IPS-11a (cell line): ENCODE data around the gene TMEM151B.

Experiments used
- H3K4me3 ChIP-seq: one replicate; pipeline ENCODE4 v1.5.1; 2013; ENCODE audit warnings: low read depth, low read length, control low read depth

TMEM151B gene

DNA sequence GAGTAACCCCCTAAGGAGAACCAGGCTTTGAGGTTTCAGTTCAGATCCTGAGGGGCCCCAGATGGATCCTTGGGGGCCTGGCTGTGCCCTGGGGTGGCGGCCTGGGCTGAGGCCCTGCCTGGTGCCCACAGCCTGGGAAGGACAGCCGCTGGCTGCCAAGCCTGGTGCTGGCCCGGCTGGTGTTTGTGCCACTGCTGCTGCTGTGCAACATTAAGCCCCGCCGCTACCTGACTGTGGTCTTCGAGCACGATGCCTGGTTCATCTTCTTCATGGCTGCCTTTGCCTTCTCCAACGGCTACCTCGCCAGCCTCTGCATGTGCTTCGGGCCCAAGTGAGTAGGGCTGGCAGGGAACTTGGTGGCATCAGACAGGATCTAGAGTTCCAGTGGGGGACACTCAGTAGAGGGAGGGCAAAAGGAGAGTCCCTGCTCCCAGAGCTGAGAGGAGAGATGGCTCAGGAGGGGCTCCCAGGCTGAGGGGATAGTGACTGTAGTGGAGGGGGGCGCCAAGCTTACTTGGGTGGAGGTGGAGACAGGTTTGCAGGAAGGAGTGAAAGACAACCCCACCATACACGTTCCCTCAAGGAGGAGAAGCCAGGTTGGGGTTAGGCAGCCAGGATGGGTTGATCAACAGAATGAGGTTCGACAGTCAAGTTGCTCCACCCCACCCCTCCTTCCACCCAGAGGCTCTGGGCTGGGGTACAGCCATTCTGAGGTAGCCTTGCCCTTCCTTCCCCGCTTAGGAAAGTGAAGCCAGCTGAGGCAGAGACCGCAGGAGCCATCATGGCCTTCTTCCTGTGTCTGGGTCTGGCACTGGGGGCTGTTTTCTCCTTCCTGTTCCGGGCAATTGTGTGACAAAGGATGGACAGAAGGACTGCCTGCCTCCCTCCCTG is 37.3 kb upstream of the TMEM151B start:
- no peak overlapping the region for H3K4me3 ChIP-seq

DNA sequence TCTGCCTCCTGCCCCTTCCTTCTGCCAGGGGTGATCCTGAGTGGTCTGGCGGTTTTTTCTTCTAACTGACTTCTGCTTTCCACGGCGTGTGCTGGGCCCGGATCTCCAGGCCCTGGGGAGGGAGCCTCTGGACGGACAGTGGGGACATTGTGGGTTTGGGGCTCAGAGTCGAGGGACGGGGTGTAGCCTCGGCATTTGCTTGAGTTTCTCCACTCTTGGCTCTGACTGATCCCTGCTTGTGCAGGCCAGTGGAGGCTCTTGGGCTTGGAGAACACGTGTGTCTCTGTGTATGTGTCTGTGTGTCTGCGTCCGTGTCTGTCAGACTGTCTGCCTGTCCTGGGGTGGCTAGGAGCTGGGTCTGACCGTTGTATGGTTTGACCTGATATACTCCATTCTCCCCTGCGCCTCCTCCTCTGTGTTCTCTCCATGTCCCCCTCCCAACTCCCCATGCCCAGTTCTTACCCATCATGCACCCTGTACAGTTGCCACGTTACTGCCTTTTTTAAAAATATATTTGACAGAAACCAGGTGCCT is 36.6 kb upstream of the TMEM151B start:
- no peak overlapping the region for H3K4me3 ChIP-seq

DNA sequence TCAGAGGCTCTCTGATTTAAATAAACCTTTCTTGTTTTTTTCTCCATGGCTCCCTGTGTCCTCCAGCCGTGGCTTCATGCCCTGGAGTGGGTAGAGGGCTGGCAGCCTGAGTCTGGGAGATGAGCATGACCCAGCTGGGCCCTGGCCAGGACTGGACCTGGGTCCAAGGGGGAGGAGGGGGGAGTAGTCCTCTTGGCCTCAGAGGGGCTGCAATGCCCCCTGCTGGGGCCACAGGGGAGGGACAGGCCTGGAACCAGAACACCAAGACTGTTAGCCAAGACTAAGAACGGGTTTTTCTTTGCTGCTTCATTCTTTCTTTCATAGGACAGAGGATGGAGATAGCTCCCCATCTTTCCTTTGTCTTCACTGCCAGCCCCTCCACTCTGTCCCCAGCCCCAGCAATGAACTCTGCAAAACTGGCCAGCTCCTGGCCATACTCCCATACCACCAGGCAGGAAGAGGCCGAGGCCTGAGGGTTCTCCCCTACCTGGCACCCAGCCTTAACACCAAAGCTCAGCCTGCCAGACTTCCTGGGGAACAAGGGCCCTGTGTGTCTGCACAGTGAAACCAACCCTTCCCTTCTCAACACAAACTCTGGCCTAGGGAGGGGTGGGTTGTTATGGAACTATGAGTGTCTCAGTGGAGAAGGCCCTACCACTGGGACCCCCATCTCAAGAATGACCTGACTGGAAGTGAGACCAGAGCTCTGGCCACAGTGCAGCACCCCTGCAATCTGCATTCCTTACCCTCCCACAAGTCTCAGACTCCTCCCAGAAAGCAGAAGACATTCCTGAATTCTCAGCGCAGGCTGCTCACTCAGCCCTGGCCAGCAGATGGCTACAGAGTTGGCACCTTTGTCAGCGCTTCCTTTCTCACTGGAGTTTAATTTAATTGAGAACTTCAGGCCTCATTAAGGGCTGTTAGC is 35.9 kb upstream of the TMEM151B start:
- no peak overlapping the region for H3K4me3 ChIP-seq

DNA sequence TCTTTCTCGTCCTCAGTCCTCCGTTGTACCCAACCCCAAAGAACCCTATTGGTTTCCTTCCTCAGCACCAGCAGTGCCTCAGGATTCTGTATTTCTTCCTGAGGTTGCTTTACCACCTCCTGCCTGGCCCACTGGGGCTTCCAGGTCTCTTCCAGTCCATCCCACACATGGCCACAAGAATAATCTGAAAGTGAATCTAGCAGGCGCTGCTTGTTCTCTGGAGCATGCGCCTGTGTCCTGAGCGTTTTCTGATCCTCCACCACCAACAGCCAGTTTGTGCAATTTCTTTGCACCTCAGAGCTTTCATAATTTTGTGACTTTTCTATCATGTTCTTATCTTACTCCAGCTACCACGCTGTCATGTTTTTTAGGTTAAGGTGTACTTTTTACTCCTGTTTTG is 35.0 kb upstream of the TMEM151B start:
- no peak overlapping the region for H3K4me3 ChIP-seq

DNA sequence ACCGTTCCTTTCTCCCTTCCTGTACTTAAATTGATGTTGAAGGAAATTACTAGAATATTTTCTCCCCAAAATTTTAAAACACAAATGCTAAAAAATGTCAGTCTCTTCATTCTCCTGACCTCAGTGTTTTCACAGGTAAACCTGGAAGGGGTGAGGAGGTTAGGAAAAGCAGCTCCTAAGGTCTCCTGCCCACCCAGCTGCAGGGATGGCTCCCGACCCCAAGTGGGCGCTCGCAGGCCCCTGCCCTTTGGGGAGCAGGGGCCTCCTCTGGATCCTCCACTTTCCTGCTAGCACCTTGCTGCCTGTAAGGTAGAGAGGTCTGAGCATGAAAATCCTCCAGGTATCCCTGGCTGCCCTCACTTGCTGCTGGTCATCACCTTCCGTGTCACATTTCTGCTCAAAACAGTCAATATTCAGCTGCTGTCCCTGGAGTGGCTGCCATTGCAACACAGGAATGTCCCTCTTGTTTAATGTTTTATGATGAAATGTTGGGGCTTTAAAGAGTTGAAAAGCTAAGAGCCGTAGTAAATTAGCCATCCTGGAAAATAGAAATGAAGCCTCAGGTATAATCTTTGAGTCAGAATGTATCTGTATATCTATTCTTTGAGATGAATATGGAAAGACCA is 34.2 kb upstream of the TMEM151B start:
- H3K4me3 ChIP-seq, result no peak overlapping the region

DNA sequence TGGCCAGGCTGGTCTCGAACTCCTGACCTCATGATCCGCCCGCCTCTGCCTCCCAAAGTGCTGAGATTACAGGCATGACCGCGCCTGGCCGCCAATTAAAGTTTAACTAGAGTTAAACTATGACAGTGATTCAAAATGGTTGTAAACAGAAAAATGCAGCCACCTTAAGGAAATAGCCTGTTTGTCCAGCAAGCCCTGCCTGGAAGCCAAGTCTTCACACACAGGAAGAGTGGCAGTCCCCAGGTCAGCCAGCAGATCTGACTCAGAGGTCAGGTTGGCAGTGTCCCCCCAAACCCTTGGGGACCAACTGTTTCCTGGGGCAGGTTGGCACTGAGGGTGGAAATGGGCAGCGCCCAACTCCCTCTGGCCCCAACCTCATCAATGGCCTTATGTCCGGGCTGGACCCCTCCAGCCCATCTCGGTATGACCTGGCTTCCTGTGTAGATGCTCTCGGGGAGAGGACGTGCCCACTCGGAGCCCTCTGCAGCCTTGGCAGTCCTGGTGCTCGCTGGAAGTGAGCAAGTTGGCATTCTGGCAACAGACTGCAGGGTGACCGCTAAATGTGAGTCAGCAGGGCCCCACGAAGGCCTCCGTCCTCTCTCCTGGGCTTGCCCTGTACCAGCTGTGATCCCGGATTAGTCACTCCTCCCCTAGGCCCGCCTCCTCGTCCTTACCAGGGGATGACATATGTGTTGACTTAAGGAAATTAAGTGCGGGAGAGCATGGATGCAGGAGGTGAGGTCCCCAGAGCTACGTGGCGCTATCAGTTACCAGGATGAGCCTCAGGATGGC is 33.0 kb upstream of the TMEM151B start:
- H3K4me3 ChIP-seq, result peak overlapping the region; percentile 37

DNA sequence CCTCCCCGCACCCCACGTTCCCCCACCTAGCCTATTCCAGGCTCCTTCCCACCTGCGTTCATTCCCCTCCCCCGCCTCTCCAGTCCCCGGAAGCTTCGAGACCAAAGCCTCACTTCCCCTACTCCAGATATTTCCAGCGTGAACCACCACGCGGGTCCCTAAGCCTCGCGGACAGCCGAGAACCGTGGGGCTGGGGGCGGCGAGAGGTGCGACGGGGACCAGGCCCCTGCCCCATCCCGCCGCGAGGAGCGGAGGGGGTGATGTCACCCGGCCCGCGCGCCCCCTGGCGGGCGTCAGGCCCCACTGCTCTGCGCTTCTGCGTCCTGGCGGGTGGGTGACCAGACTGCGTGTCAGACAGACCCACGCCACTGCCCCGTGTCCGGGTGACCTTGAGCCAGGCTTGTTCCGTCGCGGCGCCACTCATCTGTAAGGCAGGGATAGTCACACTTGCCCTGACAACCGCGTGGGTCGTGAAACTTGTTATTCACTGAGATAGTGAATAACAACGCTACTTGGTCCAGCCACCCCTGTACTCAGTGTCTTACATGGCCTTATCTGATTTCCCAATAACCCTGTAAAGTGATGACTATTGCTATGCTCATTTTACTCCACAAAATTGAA is 32.3 kb upstream of the TMEM151B start:
- peak overlapping the region; percentile 37 for H3K4me3 ChIP-seq

DNA sequence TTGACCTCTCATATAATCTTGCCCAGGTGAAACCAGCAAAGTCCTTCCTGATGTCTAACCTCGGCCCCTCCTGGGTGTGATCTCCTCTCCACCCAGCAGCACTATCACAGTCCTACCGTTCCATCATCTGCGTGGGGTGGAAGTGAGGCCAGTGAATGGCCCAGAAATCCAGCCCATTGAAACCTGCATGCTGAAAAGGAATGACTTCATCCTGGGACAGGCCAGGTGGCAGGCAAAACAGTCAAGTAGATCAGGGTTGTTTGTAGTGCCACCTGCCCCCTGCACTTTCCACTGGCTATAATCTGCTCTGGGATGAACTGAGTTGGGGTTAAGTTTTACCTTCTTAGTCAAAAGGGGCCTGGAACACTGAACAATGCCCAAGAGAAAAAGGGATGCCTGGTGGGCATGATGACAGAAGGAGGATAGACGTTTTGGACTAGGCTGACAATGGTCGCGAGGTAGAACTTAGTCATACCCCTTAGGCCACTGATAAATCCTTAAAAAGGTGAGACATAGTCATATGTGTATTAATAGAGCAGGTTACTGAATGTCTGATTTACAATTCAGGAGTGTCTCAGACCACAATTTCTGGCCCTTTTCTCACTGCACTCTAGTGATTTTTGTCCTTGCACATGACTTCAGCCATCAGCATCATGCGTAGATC is 31.4 kb upstream of the TMEM151B start:
- H3K4me3 ChIP-seq, result no peak overlapping the region

DNA sequence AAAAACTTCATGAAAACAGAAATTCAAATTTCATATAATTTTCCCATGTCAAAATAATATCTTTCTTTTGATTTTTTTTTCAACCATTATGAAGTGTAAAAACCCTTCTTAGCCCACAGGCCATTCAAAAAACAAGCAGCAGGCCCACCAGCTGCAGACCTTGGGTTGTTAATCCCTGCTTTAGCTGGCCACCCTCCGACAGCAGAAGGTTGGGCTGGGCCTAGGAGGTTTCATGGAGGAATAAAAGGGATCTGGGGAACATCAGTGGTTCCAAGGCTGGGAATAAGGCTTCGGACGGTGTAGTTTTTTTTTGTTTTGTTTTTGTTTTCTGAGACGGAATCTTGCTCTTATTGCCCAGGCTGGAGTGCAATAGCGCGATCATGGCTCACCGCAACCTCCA is 26.9 kb upstream of the TMEM151B start:
- H3K4me3 ChIP-seq, result no peak overlapping the region

DNA sequence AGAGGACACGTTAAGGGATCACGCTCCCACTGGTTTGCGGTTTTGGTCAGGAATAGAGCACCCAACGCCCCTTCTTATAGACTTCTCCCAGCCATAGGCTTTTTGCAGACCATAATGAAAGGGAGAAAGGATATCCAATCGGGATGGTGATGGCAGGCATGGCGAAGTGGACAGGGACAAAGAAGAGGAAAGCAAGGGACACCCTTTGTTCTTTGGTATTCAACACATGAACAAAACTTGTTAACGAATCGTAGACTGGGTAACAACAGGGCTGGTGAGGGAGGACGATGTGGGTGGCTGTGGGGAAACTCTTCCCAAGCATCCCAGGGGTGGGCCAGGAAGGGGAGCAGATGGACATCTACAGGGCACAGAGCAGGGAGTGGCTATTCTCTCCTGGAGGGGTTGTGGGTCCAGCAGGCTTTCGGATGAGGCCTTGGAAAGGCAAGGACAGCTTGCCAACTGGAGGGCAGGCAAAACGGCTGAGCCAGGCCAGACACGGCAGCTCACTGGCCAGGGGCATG is 24.8 kb upstream of the TMEM151B start:
- H3K4me3 ChIP-seq, result peak overlapping the region; percentile 53

DNA sequence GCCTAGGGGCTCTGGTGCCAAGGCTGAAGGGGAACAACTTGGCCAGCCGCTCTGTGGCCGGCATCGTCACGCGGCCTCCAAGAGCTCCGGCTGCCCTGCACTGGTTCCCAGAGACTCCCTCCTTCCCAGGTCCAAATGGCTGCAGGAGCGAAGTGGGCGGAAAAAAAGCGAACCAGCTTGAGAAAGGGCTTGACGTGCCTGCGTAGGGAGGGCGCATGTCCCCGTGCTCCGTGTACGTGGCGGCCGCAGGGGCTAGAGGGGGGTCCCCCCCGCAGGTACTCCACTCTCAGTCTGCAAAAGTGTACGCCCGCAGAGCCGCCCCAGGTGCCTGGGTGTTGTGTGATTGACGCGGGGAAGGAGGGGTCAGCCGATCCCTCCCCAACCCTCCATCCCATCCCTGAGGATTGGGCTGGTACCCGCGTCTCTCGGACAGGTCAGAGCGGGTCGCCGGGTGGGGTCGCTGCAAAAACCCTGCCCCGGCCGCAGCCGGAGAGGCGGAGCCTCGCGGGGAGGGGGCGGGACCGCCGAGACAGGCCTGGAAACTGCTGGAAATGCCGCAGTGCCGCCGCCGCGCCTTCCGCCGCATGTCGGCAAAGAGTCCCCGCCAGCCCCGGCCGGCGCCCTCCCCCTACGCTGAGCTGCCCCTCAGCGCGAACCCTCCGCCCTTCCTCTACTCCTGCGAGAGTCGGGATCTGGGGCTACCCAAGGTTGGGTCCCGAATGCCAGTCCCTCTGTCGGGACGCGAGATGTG is 24.2 kb upstream of the TMEM151B start:
- peak overlapping the region; percentile 99 for H3K4me3 ChIP-seq

DNA sequence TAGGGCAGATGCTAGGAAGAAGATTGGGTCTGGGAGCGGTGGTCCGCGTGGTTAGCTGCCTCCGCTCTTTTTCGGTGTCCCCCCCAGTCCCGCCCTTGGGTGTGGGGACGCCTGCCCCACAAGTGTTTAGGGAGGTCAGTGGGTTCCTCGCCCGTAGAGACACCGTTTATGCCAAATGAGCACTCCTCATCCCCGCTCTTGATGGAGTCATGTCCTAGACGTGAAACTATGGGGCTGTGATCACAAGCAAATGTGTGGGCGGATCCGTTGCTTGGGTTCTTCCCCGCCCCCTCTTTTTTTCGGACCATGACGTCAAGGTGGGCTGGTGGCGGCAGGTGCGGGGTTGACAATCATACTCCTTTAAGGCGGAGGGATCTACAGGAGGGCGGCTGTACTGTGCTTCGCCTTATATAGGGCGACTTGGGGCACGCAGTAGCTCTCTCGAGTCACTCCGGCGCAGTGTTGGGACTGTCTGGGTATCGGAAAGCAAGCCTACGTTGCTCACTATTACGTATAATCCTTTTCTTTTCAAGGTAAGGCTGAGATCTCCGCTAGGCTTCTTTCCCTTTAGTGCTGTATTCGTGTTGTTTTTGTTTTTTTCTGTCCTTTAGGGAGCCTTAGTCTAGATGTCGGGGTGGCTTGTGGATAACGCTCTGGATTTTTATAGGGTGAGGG is 23.4 kb upstream of the TMEM151B start, which contains the start of gene HSP90AB1:
Gene HSP90AB1, plus strand, starts transcription at position 439 of the 675 bp plus-strand sequence. CDS start 1,529 bp downstream, outside the sequence.
- H3K4me3 ChIP-seq, result peak within 1 kb of the TSS; percentile 99

DNA sequence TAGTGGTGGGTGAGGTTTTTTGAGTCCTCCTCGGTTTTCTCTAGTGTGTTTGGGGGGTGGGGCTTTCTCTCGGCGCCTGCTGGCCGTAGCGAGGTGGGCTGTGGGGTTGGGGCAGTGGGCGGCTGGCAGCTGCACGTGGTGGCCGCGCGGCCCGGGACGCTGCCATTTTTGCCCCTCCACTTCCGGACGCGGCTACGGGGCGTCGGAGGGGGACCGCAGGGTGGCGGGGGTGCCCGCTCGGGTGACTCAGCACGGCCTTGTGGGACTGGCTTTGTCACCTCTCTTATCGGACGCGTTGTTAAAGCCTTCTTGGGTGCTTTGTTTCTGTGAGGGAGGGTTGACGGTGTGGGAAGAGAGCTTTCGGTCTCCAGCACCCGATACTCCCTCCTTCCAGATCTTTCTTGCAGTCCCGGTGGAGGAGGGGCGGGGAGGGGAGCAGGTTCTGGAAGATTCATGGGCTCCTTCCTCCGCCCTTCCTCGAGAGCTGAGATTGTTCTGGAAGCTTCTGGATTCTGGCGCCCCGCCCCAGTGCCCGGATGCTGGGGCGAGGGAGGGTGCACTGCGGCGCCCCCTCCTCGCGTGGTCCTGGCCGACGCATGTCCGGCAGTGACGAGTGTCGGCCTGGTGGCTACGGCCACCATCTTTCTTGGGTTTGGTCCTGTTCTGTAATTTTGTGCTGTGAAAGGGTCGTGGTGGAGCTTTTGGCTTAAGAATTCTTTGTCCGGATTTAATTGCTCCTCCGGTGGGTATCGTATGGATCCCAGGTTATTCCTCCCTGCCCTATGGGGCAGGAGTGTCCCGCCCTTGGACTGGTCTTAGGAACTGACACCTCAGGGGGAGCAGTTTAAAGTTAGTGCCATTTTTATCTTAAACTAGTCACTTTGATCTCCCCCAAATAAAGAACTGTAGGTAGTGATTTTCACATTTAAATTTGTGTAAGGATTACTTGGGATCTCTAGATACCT is 22.6 kb upstream of the TMEM151B start:
- H3K4me3 ChIP-seq, result peak overlapping the region; percentile 99

DNA sequence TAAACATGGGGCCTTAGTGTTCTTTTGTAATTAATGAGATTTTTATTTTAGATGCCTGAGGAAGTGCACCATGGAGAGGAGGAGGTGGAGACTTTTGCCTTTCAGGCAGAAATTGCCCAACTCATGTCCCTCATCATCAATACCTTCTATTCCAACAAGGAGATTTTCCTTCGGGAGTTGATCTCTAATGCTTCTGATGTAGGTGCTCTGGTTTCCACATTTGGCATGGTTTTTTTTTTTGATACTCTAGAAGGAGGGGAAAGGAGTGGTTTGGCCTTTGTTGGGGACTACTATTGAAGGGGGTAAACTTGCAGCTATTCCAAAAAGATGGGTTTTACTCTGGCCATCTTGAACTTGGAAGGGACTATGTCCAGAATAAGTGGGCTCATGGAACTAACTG is 21.7 kb upstream of the TMEM151B start:
- H3K4me3 ChIP-seq, result peak overlapping the region; percentile 99

DNA sequence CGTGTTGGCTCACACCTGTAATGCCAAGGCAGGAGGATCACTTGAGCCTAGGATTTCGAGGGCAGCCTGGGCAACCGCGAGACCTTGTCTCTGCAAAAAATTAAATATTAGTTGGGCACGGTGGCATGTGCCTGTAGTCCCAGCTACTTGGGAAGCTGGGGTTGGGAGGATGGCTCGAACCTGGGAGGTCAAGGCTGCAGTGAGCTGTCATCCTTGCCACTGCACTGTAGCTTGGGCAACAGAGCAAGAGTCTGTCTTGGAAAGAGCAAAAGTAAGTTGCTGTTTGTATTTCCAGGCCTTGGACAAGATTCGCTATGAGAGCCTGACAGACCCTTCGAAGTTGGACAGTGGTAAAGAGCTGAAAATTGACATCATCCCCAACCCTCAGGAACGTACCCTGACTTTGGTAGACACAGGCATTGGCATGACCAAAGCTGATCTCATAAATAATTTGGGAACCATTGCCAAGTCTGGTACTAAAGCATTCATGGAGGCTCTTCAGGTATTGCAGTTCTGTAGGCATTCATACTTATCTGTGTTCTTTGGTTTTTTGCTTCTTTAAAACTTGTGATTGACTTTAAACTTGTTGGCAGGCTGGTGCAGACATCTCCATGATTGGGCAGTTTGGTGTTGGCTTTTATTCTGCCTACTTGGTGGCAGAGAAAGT is 21.0 kb upstream of the TMEM151B start:
- H3K4me3 ChIP-seq, result peak overlapping the region; percentile 99
